ENCODE results near the gene OPN1SW.
A peak's percentile ranks its signal among the peaks of the same experiment; 100 is the strongest.

Gene OPN1SW

GRCh38 chr7:128758553-128758952 lies 17.0 kb downstream of the OPN1SW start:
- DNase-seq (ENCODE audit: low spot score): no peak

GRCh38 chr7:128757203-128757602 lies 18.4 kb downstream of the OPN1SW start:
- DNase-seq (ENCODE audit: low spot score): no peak

DNA sequence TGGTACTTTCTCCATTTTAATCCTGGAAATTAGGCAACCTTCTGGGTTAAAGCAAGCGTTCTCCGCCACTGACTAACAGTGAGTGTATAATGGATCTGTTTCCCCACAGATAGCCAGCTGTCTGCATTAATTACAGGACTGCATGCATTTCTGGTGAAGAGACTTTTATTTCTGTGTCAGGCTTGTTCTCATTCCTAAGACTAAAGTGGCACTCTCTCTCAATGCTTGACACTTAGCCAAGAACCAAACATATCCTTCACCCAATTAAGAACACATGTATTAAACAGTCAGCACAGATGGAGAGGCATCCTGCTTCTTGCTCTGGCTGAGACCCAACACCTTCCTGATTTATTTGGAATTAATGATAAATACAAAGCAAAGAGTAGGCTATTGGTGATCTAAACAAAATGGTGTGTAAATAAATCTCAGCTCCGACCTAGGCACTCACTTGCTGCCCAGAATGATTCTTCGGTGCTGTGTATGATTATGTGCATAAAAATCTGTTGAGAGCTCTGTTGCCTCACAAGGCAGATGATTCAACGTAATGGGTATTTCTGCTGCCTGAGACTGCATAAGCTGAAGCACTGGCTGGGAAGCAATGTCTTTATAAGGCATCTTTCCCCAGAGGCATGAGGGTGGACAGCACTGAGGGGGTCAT lies 19.6 kb downstream of the OPN1SW start:
- peak; percentile 53 for DNase-seq (ENCODE audit: low spot score)

- no peak for DNase-seq (ENCODE audit: low spot score)
Observed at GRCh38 chr7:128755075-128755818, 20.3 kb downstream of the OPN1SW start.

- DNase-seq (ENCODE audit: low spot score): no peak
Observed at GRCh38 chr7:128752251-128752650, 23.3 kb downstream of the OPN1SW start.

GRCh38 chr7:128747327-128748079 lies 28.1 kb downstream of the OPN1SW start:
- DNase-seq (ENCODE audit: low spot score): no peak

- no peak for DNase-seq (ENCODE audit: low spot score)
Observed at GRCh38 chr7:128745706-128746105, 29.9 kb downstream of the OPN1SW start.

- DNase-seq (ENCODE audit: low spot score): no peak
Observed at GRCh38 chr7:128744366-128744905, 31.2 kb downstream of the OPN1SW start.

DNA sequence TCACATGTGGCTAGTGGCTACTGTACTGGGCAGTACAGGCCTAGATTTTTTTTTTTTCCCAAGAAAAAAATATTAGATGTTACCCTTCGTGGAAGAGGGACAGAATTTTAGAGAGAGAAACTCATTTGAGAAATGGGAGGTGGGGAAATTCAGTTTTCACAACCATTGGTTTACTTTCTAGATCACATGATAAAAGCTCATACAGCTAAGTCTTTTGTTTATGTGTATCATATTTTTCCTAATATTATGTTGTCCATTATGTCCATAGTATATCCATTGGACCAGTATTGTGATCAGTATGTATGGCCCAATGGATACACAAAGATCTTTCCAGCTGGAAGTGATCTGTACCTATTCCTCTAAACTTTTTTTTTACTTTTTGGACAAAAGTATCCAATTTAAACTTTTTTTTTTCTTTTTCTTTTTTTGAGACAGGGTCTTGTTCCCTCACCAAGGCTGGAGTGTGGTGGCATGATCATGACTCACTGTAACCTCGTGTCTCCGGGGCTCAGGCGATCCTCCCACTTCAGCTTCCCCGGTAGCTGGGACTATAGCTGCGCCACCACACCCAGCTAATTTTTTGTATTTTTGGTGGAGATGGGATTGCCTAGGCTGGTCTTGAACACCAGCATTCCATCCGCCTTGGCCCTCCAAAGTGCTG lies 32.4 kb downstream of the OPN1SW start:
- no peak for DNase-seq (ENCODE audit: low spot score)

- DNase-seq (ENCODE audit: low spot score): no peak
Observed at GRCh38 chr7:128742206-128742605, 33.4 kb downstream of the OPN1SW start.

- DNase-seq (ENCODE audit: low spot score): no peak
Observed at GRCh38 chr7:128741491-128741890, 34.1 kb downstream of the OPN1SW start.

DNA sequence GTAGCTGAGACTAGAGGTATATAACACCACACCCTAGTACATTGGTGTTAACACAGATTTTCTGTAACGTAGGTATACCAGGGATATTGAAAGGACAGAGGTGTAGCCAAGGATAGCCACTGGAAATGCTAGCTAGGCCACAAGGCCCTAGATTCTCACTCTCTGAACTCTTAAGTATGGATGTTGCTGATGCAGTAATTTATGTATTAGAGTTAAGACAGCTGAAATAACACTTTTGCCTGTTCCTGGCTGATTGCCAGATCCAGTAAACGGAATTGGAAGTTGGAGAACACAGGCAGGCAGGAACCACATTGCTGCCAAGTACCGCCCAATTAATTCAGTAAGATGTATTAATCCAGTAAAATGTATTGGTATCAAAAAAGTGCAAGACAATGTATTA lies 34.6 kb downstream of the OPN1SW start:
- DNase-seq (ENCODE audit: low spot score): no peak

DNA sequence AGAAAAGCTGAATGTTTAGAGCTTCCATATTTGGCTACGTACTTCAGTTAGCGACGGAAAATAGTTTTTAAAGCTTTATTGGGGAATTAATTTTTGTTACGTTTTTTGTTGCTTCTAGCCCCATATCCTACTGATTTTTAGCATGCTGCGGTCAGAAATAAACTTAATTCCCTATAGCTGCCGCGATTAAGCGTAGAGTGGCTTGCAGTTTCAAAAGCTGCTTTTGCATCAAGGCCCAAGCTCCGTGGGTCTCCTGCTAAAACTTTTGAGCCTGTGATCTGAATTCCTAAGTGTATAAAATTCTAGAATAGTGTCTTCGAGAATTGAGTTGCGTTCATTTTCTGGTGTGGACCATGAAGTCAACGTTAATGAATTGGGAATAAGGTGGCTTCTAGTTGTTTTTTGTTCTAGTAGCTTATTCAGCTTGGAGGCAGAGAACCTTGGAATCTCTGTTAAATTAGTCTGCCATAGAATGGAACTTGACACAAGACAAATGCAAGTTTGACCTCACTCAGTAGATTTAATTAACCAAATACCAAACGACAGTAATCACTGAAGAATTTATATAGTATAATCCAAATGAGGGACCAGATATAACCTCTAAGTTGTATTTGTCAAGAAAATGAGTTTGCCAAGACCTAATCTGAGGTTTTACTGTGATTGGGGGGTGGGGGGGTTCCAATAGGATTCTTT lies 35.5 kb downstream of the OPN1SW start:
- no peak for DNase-seq (ENCODE audit: low spot score)

- peak; percentile 94 for DNase-seq (ENCODE audit: low spot score)
Observed at GRCh38 chr7:128739048-128739962, 36.3 kb downstream of the OPN1SW start, which contains the start of gene CALU. Gene CALU, plus strand, starts transcription at chr7:128739359. Its CDS starts 9,225 bp downstream, at chr7:128748584.

GRCh38 chr7:128738570-128739047 lies 37.0 kb downstream of the OPN1SW start:
- DNase-seq (ENCODE audit: low spot score): no peak

DNA sequence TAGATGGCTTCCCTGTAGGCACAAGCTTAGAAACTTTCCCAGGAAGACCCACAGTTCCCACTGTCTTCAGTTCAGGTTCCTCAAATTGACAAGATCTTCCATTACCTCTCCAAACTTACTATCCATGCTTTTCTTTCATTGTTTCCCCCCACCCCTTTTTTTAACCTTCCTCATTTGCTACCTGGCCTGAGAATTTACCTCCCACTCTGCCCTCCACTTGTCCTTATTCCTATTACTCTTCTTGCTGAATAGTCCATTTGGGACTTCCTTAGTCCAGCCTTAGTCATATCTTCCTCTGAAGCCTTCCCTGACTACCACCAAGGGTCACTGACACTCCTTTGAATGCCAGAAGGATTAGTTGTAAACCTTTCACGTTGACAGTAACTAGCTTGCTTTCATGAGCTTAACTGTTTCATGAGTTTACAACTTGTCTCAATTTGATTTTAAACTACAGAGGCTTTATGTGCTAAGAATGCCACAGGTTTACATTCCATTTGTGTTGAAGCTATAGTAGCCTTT lies 37.7 kb downstream of the OPN1SW start:
- no peak for DNase-seq (ENCODE audit: low spot score)

GRCh38 chr7:128737441-128737840 lies 38.2 kb downstream of the OPN1SW start:
- no peak for DNase-seq (ENCODE audit: low spot score)

- DNase-seq (ENCODE audit: low spot score): no peak
Observed at GRCh38 chr7:128735436-128735835, 40.2 kb downstream of the OPN1SW start.

DNA sequence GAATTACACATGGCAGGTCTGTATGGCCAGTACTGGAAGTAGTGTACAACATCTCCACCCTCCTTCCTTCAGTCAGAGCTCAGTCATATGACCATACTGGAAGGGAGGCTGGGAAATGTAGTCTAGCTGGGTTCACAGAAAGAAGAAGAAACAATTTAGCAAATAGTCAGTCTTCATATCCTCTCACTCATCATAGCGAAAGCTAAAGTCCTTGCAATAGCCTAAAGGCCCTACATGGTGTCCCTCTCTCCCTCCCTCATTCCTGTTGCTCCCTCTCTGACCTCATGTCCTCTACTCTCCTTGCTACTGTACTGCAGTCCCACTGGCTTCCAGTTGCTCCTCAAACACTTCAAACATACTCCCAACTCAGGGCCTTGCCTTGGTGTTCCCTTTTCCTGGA lies 40.7 kb downstream of the OPN1SW start:
- no peak for DNase-seq (ENCODE audit: low spot score)

DNA sequence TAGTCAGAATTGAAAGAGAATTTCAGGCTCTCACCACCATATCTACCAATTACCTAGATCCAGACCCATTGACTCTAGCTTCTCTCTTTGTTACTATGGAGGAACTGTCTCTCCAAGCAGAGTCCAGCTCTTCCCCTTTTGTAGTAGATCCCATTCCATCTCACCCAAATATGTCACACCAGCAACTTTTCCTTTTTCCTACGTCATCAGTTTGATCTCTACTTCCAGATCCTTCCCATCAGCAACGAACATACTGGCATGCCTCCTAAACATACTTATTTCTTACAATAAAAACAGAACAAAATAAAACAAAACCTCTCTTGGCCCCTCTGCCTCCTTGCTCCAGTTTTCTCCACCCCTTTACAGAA lies 42.3 kb downstream of the OPN1SW start:
- no peak for DNase-seq (ENCODE audit: low spot score)
